H1 (cell line): ENCODE data around the gene CAMK2B. TPM values are rescaled to one million over a fixed set of nuclear protein-coding genes. Genes with fewer than 3 reads are reported as not detected.

Experiments
- POLR2AphosphoS5 ChIP-seq: IDR thresholded peaks from 2 replicates; pipeline ENCODE4 v1.6.1; 2011; ENCODE audit warnings: low read depth, low read length
- TBP ChIP-seq: IDR thresholded peaks from 2 replicates; pipeline ENCODE4 v1.6.1; 2011; ENCODE audit warnings: low read depth, low read length, improper control_type of control experiment
- USF2 ChIP-seq: IDR thresholded peaks from 2 replicates; pipeline ENCODE4 v1.6.1; 2011; ENCODE audit warnings: low read length, improper control_type of control experiment
- polyA plus RNA-seq, 7 experiments: library from polyadenylated mRNA; depleted of rRNA in 3 of 7; stranded (reverse) in 5 of 7; unstranded in 2 of 7; fragments of >200 nt in 5 of 7; fragments of 200-250 nt in 2 of 7; gene quantifications; 1 replicate in 5 of 7; 2 replicates in 1 of 7; 4 replicates in 1 of 7; pipeline versions ENCODE4 v1.2.1 to v1.2.3, GENCODE V29; 2011 to 2013; ENCODE audit warnings: missing spikeins in 2 of 7, mixed read lengths in 2 of 7
- total RNA-seq: library from RNA; stranded (reverse); fragmentation: NEBNext Ultra II Directional; extraction: Animal tissue kit (Norgen Biotek cat#: 25700); gene quantifications from 2 replicates; pipeline ENCODE4 v1.2.1, GENCODE V29; 2021

CAMK2B gene
- total and polyA plus RNA-seq, 2 of the 8 experiments (the other 6 are each of a cell fraction or from before 2014, with no cell fraction given): 0.05 to 0.15 TPM

- TF ChIP-seq USF2 (no peak), TBP (no peak), POLR2AphosphoS5 (no peak)
- TF ChIP-seq, all 59 proteins: peak for 0
Measured at GRCh38 chr7:44333911-44334733, 8.7 kb upstream of the CAMK2B start (continued).
